HAP-1 (cell line): Measurements from ENCODE around the gene PDPK1.
"Not testable (repeated sequence)": the region's sequence is repeated elsewhere in the genome, so short reads cannot be mapped to it uniquely, and the experiment has no call there.

ENCODE experiments used
- DNase-seq, 2 experiments: peaks; one replicate each; pipeline ENCODE4 v3.0.0-alpha.2; 2016 to 2020; ENCODE audit warnings: low spot score in 2 of 2
- H3K27me3 ChIP-seq: fragments of 250-450 bp; sonication (Bioruptor Pico); 2 replicates; pipeline ENCODE4 v1.5.1; 2020; ENCODE audit warnings: low read depth, mild to moderate bottlenecking, moderate library complexity
- H3K36me3 ChIP-seq: fragments of 250-450 bp; sonication (Bioruptor Pico); replicated peaks from 2 replicates; pipeline ENCODE4 v1.5.1; 2020; ENCODE audit warnings: mild to moderate bottlenecking
- H3K4me1 ChIP-seq: fragments of 250-450 bp; sonication (Bioruptor Pico); 2 replicates; pipeline ENCODE4 v1.5.1; 2020; ENCODE audit warnings: mild to moderate bottlenecking
- H3K4me3 ChIP-seq: fragments of 250-450 bp; sonication (Bioruptor Pico); 2 replicates; pipeline ENCODE4 v1.5.1; 2020; ENCODE audit warnings: mild to moderate bottlenecking, moderate library complexity
- H3K9me3 ChIP-seq: fragments of 250-450 bp; sonication (Bioruptor Pico); 2 replicates; pipeline ENCODE4 v1.5.1; 2020; ENCODE audit warnings: mild to moderate bottlenecking, moderate library complexity
- in situ Hi-C: fragments of 300-500 bp; cut with MboI; formaldehyde crosslinking; loops from 3 replicates; pipeline ENCODE4 v1.14.3; 2020; ENCODE audit warnings: low sequenced_read_pairs, inconsistent platforms, mixed read lengths

Gene PDPK1

DNA sequence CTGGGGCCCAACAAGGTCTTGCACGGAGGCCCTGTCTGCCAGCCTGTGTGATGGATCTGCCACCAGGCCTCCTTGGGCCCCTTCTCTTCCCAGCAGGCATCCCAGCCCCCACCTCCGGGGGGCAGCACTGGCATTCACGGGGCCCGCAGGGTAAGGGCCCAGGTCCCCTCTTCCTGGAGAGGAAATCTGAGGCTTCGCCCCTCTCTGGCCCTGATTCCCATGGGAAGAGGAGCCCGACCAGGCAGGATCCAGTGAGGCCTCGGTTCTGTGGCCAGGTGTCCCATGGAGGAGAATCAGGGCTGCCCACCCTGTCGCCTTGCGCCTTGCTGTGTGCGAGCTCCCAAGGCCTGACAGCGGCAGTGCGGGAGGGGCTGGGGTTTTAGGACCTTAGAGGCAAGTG is 48.4 kb downstream of the PDPK1 start:
- in situ Hi-C loops: no loop called here
- no peak for DNase-seq
- H3K36me3 ChIP-seq: peaks cover 35% of the 10 kb centered on the region
- no peaks in the 10 kb centered on the region for H3K4me1 ChIP-seq
- no peaks in the 10 kb centered on the region for H3K27me3 ChIP-seq
- no peaks in the 10 kb centered on the region for H3K9me3 ChIP-seq
- no peak overlapping the region for H3K4me3 ChIP-seq

- H3K27me3 ChIP-seq: no peaks in the 10 kb centered on the region
- no peak overlapping the region for H3K4me3 ChIP-seq
- DNase-seq: no peak
- no peaks in the 10 kb centered on the region for H3K9me3 ChIP-seq
- peaks cover 35% of the 10 kb centered on the region for H3K36me3 ChIP-seq
- in situ Hi-C loops: no loop called here
- no peaks in the 10 kb centered on the region for H3K4me1 ChIP-seq
Measured at GRCh38 chr16:2586901-2587480, 49.2 kb downstream of the PDPK1 start.

- Histone ChIP-seq H3K27me3 (no peaks in the 10 kb centered on the region), H3K4me1 (no peaks in the 10 kb centered on the region), H3K9me3 (no peaks in the 10 kb centered on the region), H3K4me3 (no peak overlapping the region), H3K36me3 (peaks cover 35% of the 10 kb centered on the region)
- in situ Hi-C loops: no loop called here
- DNase-seq: no peak
Measured at GRCh38 chr16:2587891-2588565, 50.2 kb downstream of the PDPK1 start.

GRCh38 chr16:2591476-2592240 is 53.8 kb downstream of the PDPK1 start:
- in situ Hi-C loops: no loop called here
- DNase-seq: no peak
- H3K4me3 ChIP-seq: no peak overlapping the region
- peaks cover 20% of the 10 kb centered on the region for H3K36me3 ChIP-seq
- H3K27me3 ChIP-seq: no peaks in the 10 kb centered on the region
- H3K9me3 ChIP-seq: no peaks in the 10 kb centered on the region
- H3K4me1 ChIP-seq: no peaks in the 10 kb centered on the region

- Histone ChIP-seq H3K4me3 (no peak overlapping the region), H3K9me3 (no peaks in the 10 kb centered on the region), H3K27me3 (no peaks in the 10 kb centered on the region), H3K36me3 (peaks cover 15% of the 10 kb centered on the region), H3K4me1 (no peaks in the 10 kb centered on the region)
- in situ Hi-C loops: no loop called here
- no peak for DNase-seq
Measured at GRCh38 chr16:2592786-2593185, 55.0 kb downstream of the PDPK1 start.

DNA sequence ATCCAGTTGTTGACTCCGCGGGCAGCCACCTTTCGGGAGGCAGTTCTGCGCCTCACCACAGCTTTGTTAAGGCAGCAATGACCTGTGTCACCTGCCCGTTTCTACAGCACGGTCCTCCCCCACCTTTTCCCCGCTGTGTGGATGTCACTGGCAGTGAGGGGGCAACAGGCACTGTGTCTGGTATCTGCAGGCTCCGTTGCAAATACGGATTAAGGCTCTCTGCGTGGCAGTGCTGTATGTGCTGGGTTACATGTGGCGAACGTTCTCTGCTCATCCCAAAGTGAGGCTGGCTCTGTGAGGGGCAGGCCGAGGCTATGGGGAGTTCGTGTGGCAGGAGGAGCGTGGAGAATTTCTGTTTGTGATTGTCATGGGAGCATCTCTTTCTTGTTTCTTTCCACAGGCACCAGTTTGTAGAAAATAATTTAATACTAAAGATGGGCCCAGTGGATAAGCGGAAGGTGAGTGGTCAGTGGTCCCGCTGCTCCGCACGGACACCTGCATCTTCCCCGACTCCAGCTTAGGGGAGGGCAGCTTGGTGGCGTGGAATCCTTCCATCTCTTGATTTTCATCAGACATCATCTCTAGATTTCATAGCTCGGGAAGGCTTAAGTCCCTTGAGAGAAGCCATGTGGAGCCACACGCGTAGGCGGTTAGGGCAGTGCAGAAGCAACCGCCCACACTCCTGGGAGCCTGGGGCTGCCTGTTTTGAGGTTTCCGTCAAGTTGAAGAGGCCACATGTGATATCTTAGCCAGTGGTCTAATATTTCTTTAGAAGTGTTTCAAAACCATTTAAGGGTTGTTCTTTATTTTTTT is 57.8 kb downstream of the PDPK1 start:
- no peak for DNase-seq
- in situ Hi-C loops: loop anchor here (5.0 kb wide), 1 partner anchor 58 kb away; the partner anchor contains the start of gene PDPK1

DNA sequence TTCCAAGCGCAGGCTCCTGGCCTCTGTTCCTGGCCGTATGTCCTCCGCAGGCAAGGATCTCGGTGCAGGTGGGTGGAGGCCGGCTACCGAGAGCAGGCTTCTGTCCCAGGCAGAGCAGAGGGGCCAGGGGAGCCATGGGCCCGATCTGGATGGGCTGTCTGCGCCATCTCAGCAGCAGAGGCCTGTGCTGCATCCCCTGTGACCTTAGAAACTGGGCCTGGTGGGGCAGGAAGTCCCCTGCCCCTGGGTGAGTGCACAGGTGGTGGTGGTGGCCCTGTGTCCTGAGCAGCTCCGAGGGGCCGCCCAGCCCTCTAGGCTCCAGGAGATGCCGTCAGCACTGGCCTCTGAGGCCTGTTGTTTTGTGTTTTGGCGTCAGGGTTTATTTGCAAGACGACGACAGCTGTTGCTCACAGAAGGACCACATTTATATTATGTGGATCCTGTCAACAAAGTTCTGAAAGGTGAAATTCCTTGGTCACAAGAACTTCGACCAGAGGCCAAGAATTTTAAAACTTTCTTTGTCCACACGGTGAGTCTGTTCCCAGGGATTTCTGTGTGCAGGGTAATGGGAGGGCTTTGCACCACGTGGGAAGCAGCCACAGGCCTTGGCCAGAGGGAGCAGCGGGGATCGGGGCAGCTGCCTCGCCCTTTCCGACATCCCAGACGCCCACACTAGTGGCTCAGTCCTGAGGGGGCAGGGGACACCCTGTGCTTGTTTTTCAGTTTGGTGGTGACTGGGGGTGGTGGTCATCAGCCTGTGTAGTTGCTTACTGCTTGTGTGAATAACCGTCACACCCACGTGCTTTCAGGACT is 59.1 kb downstream of the PDPK1 start:
- H3K36me3 ChIP-seq: peaks cover 13% of the 10 kb centered on the region
- H3K4me3 ChIP-seq: no peak overlapping the region
- in situ Hi-C loops: loop anchor here (5.0 kb wide), 1 partner anchor 60 kb away; the partner anchor contains the start of gene PDPK1
- H3K4me1 ChIP-seq: no peaks in the 10 kb centered on the region
- no peaks in the 10 kb centered on the region for H3K27me3 ChIP-seq
- DNase-seq: no peak
- no peaks in the 10 kb centered on the region for H3K9me3 ChIP-seq

More for the DNA sequence above, 57.8 kb downstream of the PDPK1 start:
- Histone ChIP-seq H3K4me3 (no peak overlapping the region), H3K4me1 (no peaks in the 10 kb centered on the region), H3K27me3 (no peaks in the 10 kb centered on the region), H3K36me3 (peaks cover 13% of the 10 kb centered on the region), H3K9me3 (no peaks in the 10 kb centered on the region)

GRCh38 chr16:2597560-2597902 is 59.7 kb downstream of the PDPK1 start:
- H3K4me1 ChIP-seq: no peaks in the 10 kb centered on the region
- no peaks in the 10 kb centered on the region for H3K27me3 ChIP-seq
- H3K9me3 ChIP-seq: no peaks in the 10 kb centered on the region
- H3K4me3 ChIP-seq: no peak overlapping the region
- in situ Hi-C loops: loop anchor here (5.0 kb wide), 1 partner anchor 60 kb away; the partner anchor contains the start of gene PDPK1
- H3K36me3 ChIP-seq: peaks cover 13% of the 10 kb centered on the region
- no peak for DNase-seq

DNA sequence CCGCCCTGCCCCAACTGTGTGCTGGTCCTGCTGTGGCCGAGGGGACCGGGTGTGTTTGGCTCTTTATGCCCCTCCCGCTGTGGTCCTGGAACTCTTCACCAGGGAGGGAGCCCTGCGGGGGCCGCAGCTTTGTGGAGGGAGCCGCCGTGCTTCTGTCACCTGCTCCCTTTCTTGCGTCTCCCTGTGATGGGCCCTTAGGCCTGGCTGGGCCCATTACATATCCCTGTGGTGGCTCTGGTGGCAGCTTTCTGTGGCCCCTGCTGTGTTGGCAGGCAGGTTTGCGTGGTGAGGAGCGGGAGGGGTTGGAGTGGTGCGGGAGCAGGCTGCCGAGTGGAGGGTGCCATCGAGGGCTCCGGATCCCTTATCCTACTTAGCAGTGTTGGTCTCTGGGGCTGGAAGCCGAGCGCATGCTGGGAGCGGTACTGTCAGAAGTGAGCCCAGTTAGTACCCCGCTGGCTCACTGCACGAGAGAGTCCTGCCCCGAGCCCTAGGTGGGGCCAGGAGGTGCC is 60.4 kb downstream of the PDPK1 start:
- DNase-seq: no peak
- no peaks in the 10 kb centered on the region for H3K9me3 ChIP-seq
- no peaks in the 10 kb centered on the region for H3K27me3 ChIP-seq
- no peak overlapping the region for H3K4me3 ChIP-seq
- no peaks in the 10 kb centered on the region for H3K4me1 ChIP-seq
- in situ Hi-C loops: loop anchor here (5.0 kb wide), 1 partner anchor 61 kb away; the partner anchor contains the start of gene PDPK1
- H3K36me3 ChIP-seq: peaks cover 13% of the 10 kb centered on the region

GRCh38 chr16:2598723-2599122 is 60.9 kb downstream of the PDPK1 start:
- peaks cover 13% of the 10 kb centered on the region for H3K36me3 ChIP-seq
- H3K4me1 ChIP-seq: no peaks in the 10 kb centered on the region
- no peaks in the 10 kb centered on the region for H3K9me3 ChIP-seq
- no peak overlapping the region for H3K4me3 ChIP-seq
- no peaks in the 10 kb centered on the region for H3K27me3 ChIP-seq
- in situ Hi-C loops: loop anchor here (5.0 kb wide), 1 partner anchor 61 kb away; the partner anchor contains the start of gene PDPK1
- DNase-seq: no peak

DNA sequence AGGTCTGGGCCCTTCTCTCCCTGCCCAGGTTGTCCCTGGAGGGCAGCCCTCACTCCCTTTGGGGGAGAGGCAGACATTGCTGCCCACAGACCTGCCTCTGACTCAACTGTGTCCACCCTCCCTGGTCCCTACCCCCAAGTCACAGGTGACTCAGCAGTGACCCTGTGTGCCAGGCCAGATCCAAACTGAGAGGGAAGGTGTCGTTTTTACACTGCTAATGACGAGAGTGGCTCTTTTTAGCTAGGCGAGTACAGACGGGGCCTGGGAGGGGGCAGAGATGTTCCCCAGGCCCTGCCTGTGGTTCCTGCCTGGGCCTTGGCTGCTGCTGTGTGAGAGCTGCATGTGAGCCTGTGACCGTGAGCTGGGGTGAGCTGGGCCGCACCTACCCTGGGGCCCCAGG is 61.3 kb downstream of the PDPK1 start:
- not testable (repeated sequence) for H3K27me3 ChIP-seq, H3K4me1 ChIP-seq, H3K4me3 ChIP-seq, DNase-seq, H3K9me3 ChIP-seq
- peaks cover 13% of the 10 kb centered on the region for H3K36me3 ChIP-seq
- in situ Hi-C loops: loop anchor here (5.0 kb wide), 1 partner anchor 62 kb away; the partner anchor contains the start of gene PDPK1

GRCh38 chr16:2599785-2600184 is 62.0 kb downstream of the PDPK1 start:
- not testable (repeated sequence) for H3K9me3 ChIP-seq, H3K4me3 ChIP-seq, H3K4me1 ChIP-seq, H3K27me3 ChIP-seq, DNase-seq
- in situ Hi-C loops: loop anchor here (5.0 kb wide), 1 partner anchor 62 kb away; the partner anchor contains the start of gene PDPK1
- H3K36me3 ChIP-seq: peaks cover 13% of the 10 kb centered on the region
